CD14-positive monocyte (primary cell): ENCODE measurements around the gene OTOG. TPM values are rescaled to one million over a fixed set of nuclear protein-coding genes. Genes with fewer than 3 reads are reported as not detected.

Experiments
- DNase-seq, 3 donors: peaks; one replicate each; pipeline ENCODE4 v3.0.0-alpha.2; 2011 to 2022
- H2AFZ ChIP-seq: 2 replicates; pipeline ENCODE4 v1.6.0; 2012; ENCODE audit warnings: mild to moderate bottlenecking, low read depth, low read length, inconsistent platforms; ENCODE audit not compliant: insufficient read depth, poor library complexity, severe bottlenecking
- H3K27ac ChIP-seq, 2 donors: 1 replicate in 1 of 2; 2 replicates in 1 of 2; pipeline ENCODE4 v1.5.1; 2012 to 2013; ENCODE audit warnings: low read length in 2 of 2, control low read depth in 1 of 2, inconsistent platforms in 1 of 2, low read depth in 1 of 2, mild to moderate bottlenecking in 1 of 2
- H3K27me3 ChIP-seq, 2 donors: one replicate each; pipeline versions ENCODE4 v1.6.0 to v1.6.1; 2011 to 2013; ENCODE audit warnings: low read length in 2 of 2; ENCODE audit not compliant: control insufficient read depth in 2 of 2, insufficient read depth in 2 of 2
- H3K36me3 ChIP-seq, 2 donors: replicated peaks in 1 of 2; 1 replicate in 1 of 2; 2 replicates in 1 of 2; pipeline versions ENCODE4 v1.5.1 to v1.6.1; 2012 to 2013; ENCODE audit warnings: low read length in 2 of 2, control low read depth in 1 of 2, inconsistent platforms in 1 of 2, mild to moderate bottlenecking in 1 of 2; ENCODE audit not compliant: insufficient read depth in 2 of 2, control insufficient read depth in 1 of 2
- H3K4me1 ChIP-seq, 2 donors: 1 replicate in 1 of 2; 2 replicates in 1 of 2; pipeline versions ENCODE4 v1.5.1 to v1.6.1; 2012 to 2013; ENCODE audit warnings: low read length in 2 of 2, control low read depth in 1 of 2, inconsistent platforms in 1 of 2, mild to moderate bottlenecking in 1 of 2, moderate library complexity in 1 of 2; ENCODE audit not compliant: insufficient read depth in 2 of 2, control insufficient read depth in 1 of 2
- H3K4me2 ChIP-seq: replicated peaks from 2 replicates; pipeline ENCODE3; 2012; ENCODE audit warnings: low read length, moderate library complexity, mild to moderate bottlenecking; ENCODE audit not compliant: poor library complexity, severe bottlenecking; ENCODE audit errors: extremely low read depth
- H3K4me3 ChIP-seq, 3 experiments: fragments of 200-600 bp in 1 of 3; sonication (generic) in 1 of 3; replicated peaks in 1 of 3; 1 replicate in 2 of 3; 2 replicates in 1 of 3; pipeline ENCODE4 v1.5.1; 2011 to 2013; ENCODE audit warnings: low read length in 3 of 3, mild to moderate bottlenecking in 3 of 3, control low read depth in 2 of 3, low read depth in 2 of 3, inconsistent platforms in 1 of 3, moderate library complexity in 1 of 3
- H3K79me2 ChIP-seq: 2 replicates; pipeline ENCODE4 v1.6.0; 2012; ENCODE audit warnings: mild to moderate bottlenecking, control low read depth, inconsistent platforms, low read length, moderate library complexity; ENCODE audit not compliant: insufficient read depth
- H3K9ac ChIP-seq: 2 replicates; pipeline ENCODE4 v1.6.0; 2017; ENCODE audit warnings: low read length, mild to moderate bottlenecking; ENCODE audit not compliant: insufficient read depth, poor library complexity, severe bottlenecking
- H3K9me3 ChIP-seq, 2 donors: replicated peaks in 1 of 2; 1 replicate in 1 of 2; 2 replicates in 1 of 2; pipeline versions ENCODE4 v1.5.1 to v1.6.1; 2012 to 2013; ENCODE audit warnings: low read length in 2 of 2, control low read depth in 1 of 2; ENCODE audit not compliant: control insufficient read depth in 1 of 2, insufficient read depth in 1 of 2
- H4K20me1 ChIP-seq: 2 replicates; pipeline ENCODE4 v1.6.0; 2012; ENCODE audit warnings: mild to moderate bottlenecking, low read length, control low read depth, moderate library complexity; ENCODE audit not compliant: insufficient read depth
- H3K27ac Mint-ChIP-seq, 7 donors: one replicate each; pipeline ENCODE4 v1.8.0; 2020; ENCODE audit warnings: mild to moderate bottlenecking in 7 of 7, mixed read lengths in 7 of 7, moderate library complexity in 6 of 7, inconsistent platforms in 2 of 7
- H3K27me3 Mint-ChIP-seq, 3 donors: one replicate each; pipeline ENCODE4 v1.8.0; 2021 to 2022; ENCODE audit warnings: low read depth in 3 of 3, mild to moderate bottlenecking in 3 of 3, mixed read lengths in 3 of 3, moderate library complexity in 3 of 3, inconsistent platforms in 1 of 3
- H3K36me3 Mint-ChIP-seq, 2 donors: one replicate each; pipeline ENCODE4 v1.8.0; 2020; ENCODE audit warnings: mixed read lengths in 2 of 2, inconsistent platforms in 1 of 2, mild to moderate bottlenecking in 1 of 2
- H3K4me1 Mint-ChIP-seq: one replicate; pipeline ENCODE4 v1.8.0; 2020; ENCODE audit warnings: mild to moderate bottlenecking, mixed read lengths
- H3K4me3 Mint-ChIP-seq, 2 donors: one replicate each; pipeline ENCODE4 v1.8.0; 2020; ENCODE audit warnings: mild to moderate bottlenecking in 2 of 2, mixed read lengths in 2 of 2, moderate library complexity in 1 of 2
- H3K9me3 Mint-ChIP-seq, 7 donors: one replicate each; pipeline ENCODE4 v1.8.0; 2020 to 2022; ENCODE audit warnings: mixed read lengths in 7 of 7, mild to moderate bottlenecking in 6 of 7, moderate library complexity in 6 of 7, inconsistent platforms in 2 of 7
- CTCF ChIP-seq: fragments of 200-600 bp; IDR thresholded peaks from one replicate; pipeline ENCODE4 v1.8.0; 2022; ENCODE audit warnings: antibody characterized with exemption, mild to moderate bottlenecking
- WGBS: methylation state at CpG from one replicate; pipeline ENCODE4 v1.1.5; 2013; ENCODE audit warnings: missing lambda C conversion rate; ENCODE audit not compliant: insufficient coverage; 5-methylcytosine and 5-hydroxymethylcytosine counted together
- intact Hi-C, 2 donors: fragments of 100-400 bp; cut with micrococcal nuclease; formaldehyde crosslinking; loops; one replicate each; pipeline versions ENCODE4 v1.15.0 to v1.15.1; 2023
- polyA plus RNA-seq, 3 donors: library from polyadenylated mRNA; depleted of rRNA in 1 of 3; unstranded in 2 of 3; stranded (reverse) in 1 of 3; fragments of 300-500 nt in 2 of 3; fragments of >200 nt in 1 of 3; fragmentation: Illumina TruSeq in 2 of 3; gene quantifications; 1 replicate in 2 of 3; 2 replicates in 1 of 3; pipeline ENCODE4 v1.2.3, GENCODE V29; 2012 to 2021

OTOG gene
- polyA plus RNA-seq, 3 donors, result not detected

- H4K20me1 ChIP-seq, result no peaks in the 10 kb centered on the region
- H3K27ac Mint-ChIP-seq, result peak overlapping the region in 2 of 7 donors; percentile 26 to 47
- H3K9me3 ChIP-seq, result no peaks in the 10 kb centered on the region
- no peaks in the 10 kb centered on the region for H3K4me1 ChIP-seq
- peak in 1 of 3 donors; percentile 3 for DNase-seq
- no peak overlapping the region for H3K4me3 Mint-ChIP-seq
- H3K27me3 ChIP-seq, result peaks cover 0 to 4% of the 10 kb centered on the region in 2 donors
- H3K4me3 ChIP-seq, result no peak overlapping the region
- no peak overlapping the region for H3K27ac ChIP-seq
- H3K36me3 ChIP-seq, result no peaks in the 10 kb centered on the region
- 89% methylated on average over 17 of the region's 17 CpGs for WGBS
- no peak overlapping the region for H3K9ac ChIP-seq
- H3K79me2 ChIP-seq, result no peaks in the 10 kb centered on the region
- H3K36me3 Mint-ChIP-seq, result no peaks in the 10 kb centered on the region
- H3K4me2 ChIP-seq, result no peak overlapping the region
- intact Hi-C loops, result no loop called here
- H2AFZ ChIP-seq, result no peak overlapping the region
- TF ChIP-seq CTCF, result no peak
- no peaks in the 10 kb centered on the region for H3K4me1 Mint-ChIP-seq
- peaks cover 0 to 2% (median 0%) of the 10 kb centered on the region in 7 donors for H3K9me3 Mint-ChIP-seq
- peaks cover 4 to 9% (median 5%) of the 10 kb centered on the region in 3 donors for H3K27me3 Mint-ChIP-seq
Measured at GRCh38 chr11:17610085-17610894, 63.2 kb downstream of the OTOG start.

GRCh38 chr11:17611049-17611448 is 64.0 kb downstream of the OTOG start:
- intact Hi-C loops, result no loop called here
- H3K4me3 ChIP-seq, result no peak overlapping the region
- no peaks in the 10 kb centered on the region for H3K36me3 Mint-ChIP-seq
- no peak overlapping the region for H3K27ac ChIP-seq
- H2AFZ ChIP-seq, result no peak overlapping the region
- no peaks in the 10 kb centered on the region for H3K79me2 ChIP-seq
- H3K9me3 Mint-ChIP-seq, result peaks cover 0 to 2% (median 0%) of the 10 kb centered on the region in 7 donors
- H3K36me3 ChIP-seq, result no peaks in the 10 kb centered on the region
- WGBS, result 95% methylated on average over 12 of the region's 12 CpGs
- H4K20me1 ChIP-seq, result no peaks in the 10 kb centered on the region
- no peaks in the 10 kb centered on the region for H3K4me1 ChIP-seq
- DNase-seq, result no peak
- peaks cover 4 to 11% (median 8%) of the 10 kb centered on the region in 3 donors for H3K27me3 Mint-ChIP-seq
- no peak overlapping the region for H3K4me2 ChIP-seq
- H3K4me1 Mint-ChIP-seq, result no peaks in the 10 kb centered on the region
- no peaks in the 10 kb centered on the region for H3K9me3 ChIP-seq
- peaks cover 0 to 4% of the 10 kb centered on the region in 2 donors for H3K27me3 ChIP-seq
- H3K4me3 Mint-ChIP-seq, result no peak overlapping the region
- peak overlapping the region in 1 of 7 donors; percentile 47 for H3K27ac Mint-ChIP-seq
- TF ChIP-seq CTCF, result no peak
- H3K9ac ChIP-seq, result no peak overlapping the region
